ENCODE data around the gene LYPLAL1.

- TF ChIP-seq POLR2A (IDR thresholded peaks at IDR 0.05) = no peak
- TF ChIP-seq CTCF (IDR thresholded peaks at IDR 0.05) = no peak
Measured at GRCh38 chr1:219185486-219186117, 11.9 kb downstream of the LYPLAL1 start.
